ENCODE measurements around the gene ACACA. TPM values are rescaled to one million over a fixed set of nuclear protein-coding genes. Genes with fewer than 3 reads are reported as not detected.

The ACACA gene
- total RNA-seq, 2 experiments from 2014 or later, result 45.1 to 45.9 TPM

DNA sequence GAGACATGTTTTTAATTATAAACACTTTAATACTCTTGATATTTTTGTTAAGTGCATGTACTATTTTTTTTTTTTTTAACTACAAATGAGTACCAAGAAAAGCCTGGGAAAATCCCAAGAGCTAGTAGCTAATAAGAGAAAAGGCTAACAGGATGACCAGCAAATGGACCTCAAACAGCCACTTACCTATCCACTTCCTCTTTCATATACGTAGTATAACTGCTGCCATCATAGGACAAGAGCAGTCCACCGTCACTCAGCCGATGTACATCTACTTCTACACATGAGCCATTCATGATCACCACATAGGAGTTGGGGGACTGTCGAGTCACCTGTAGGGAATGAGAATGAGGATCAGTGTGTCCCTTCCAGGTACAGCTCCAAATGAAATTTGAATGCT is 158.8 kb downstream of the ACACA start:
- no peaks in the 10 kb centered on the region for H3K9me3 Mint-ChIP-seq
- no peaks in the 10 kb centered on the region for H3K27me3 Mint-ChIP-seq
- H3K4me3 Mint-ChIP-seq, result no peak overlapping the region
- POLR2A ChIA-PET, result no interaction called here
- peaks cover 27% of the 10 kb centered on the region for H3K36me3 Mint-ChIP-seq
- peaks cover 2% of the 10 kb centered on the region for H3K4me1 Mint-ChIP-seq
- ATAC-seq (ENCODE audit: low read depth), result no peak
- no peak for DNase-seq
- no peak overlapping the region for H3K27ac Mint-ChIP-seq

GRCh38 chr17:37246085-37246484 is 160.6 kb downstream of the ACACA start:
- ATAC-seq (ENCODE audit: low read depth) (no peak), DNase-seq (no peak)
- H3K4me1 Mint-ChIP-seq, result peaks cover 2% of the 10 kb centered on the region
- H3K27ac Mint-ChIP-seq, result no peak overlapping the region
- peaks cover 24% of the 10 kb centered on the region for H3K36me3 Mint-ChIP-seq
- no peaks in the 10 kb centered on the region for H3K9me3 Mint-ChIP-seq
- no peaks in the 10 kb centered on the region for H3K27me3 Mint-ChIP-seq
- no peak overlapping the region for H3K4me3 Mint-ChIP-seq
- POLR2A ChIA-PET, result no interaction called here

- ATAC-seq (ENCODE audit: low read depth) (no peak), DNase-seq (no peak)
- POLR2A ChIA-PET, result no interaction called here
- Mint-ChIP-seq H3K4me3 (no peak overlapping the region), H3K9me3 (no peaks in the 10 kb centered on the region), H3K4me1 (peaks cover 1% of the 10 kb centered on the region), H3K27ac (no peak overlapping the region), H3K36me3 (peaks cover 2% of the 10 kb centered on the region), H3K27me3 (no peaks in the 10 kb centered on the region)
Observed at GRCh38 chr17:37240381-37240780, 166.3 kb downstream of the ACACA start.

GRCh38 chr17:37239690-37240334 is 166.8 kb downstream of the ACACA start:
- Mint-ChIP-seq H3K36me3 (peaks cover 2% of the 10 kb centered on the region), H3K9me3 (no peaks in the 10 kb centered on the region), H3K4me3 (no peak overlapping the region), H3K4me1 (peaks cover 1% of the 10 kb centered on the region), H3K27me3 (no peaks in the 10 kb centered on the region), H3K27ac (no peak overlapping the region)
- POLR2A ChIA-PET, result no interaction called here
- DNase-seq (no peak), ATAC-seq (ENCODE audit: low read depth) (no peak)

DNA sequence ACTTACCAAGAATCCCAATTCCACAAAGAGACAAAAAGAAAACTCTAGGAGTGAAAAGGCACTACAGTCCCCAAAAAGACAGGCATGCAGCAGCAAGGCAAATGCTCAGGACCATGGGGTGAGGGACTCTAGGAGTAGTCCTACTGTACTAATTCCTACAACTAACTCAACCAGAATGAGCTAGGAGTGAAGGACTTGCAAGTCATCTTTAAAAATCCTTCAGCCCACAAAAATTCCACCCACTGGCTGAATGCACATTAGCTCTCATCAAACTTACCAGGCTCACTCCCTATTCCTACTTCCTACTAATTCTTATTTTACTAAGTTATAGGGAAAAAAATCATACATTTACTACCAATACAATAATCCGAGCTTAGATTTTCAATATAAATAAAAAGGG is 172.5 kb downstream of the ACACA start:
- DNase-seq (no peak), ATAC-seq (ENCODE audit: low read depth) (no peak)
- H3K27ac Mint-ChIP-seq, result no peak overlapping the region
- no peaks in the 10 kb centered on the region for H3K9me3 Mint-ChIP-seq
- no peaks in the 10 kb centered on the region for H3K4me1 Mint-ChIP-seq
- POLR2A ChIA-PET, result no interaction called here
- H3K4me3 Mint-ChIP-seq, result no peak overlapping the region
- H3K36me3 Mint-ChIP-seq, result peaks cover 15% of the 10 kb centered on the region
- H3K27me3 Mint-ChIP-seq, result no peaks in the 10 kb centered on the region

GRCh38 chr17:37233036-37233435 is 173.6 kb downstream of the ACACA start:
- POLR2A ChIA-PET, result no interaction called here
- no peaks in the 10 kb centered on the region for H3K4me1 Mint-ChIP-seq
- no peak overlapping the region for H3K4me3 Mint-ChIP-seq
- ATAC-seq (ENCODE audit: low read depth) (no peak), DNase-seq (no peak)
- H3K27me3 Mint-ChIP-seq, result no peaks in the 10 kb centered on the region
- H3K36me3 Mint-ChIP-seq, result peaks cover 19% of the 10 kb centered on the region
- no peak overlapping the region for H3K27ac Mint-ChIP-seq
- no peaks in the 10 kb centered on the region for H3K9me3 Mint-ChIP-seq

DNA sequence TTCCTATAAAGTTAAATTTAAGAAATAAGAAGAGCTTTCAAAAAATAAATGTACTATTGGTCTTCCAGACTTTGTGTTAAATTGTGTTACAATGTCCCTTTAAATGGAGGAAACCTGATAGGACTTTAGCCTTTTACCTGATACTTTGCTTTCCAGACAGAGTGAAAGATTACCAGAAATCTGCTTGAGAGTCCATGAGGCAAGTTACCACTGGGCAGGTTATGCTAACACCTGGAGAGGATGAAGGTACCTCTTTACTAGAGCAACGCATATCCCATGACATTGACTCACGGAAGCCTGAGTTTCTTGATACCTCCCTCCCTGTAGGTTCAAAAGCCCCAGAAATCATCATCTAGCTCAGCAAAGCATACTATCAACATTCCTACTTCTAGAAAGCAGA is 174.7 kb downstream of the ACACA start:
- peaks cover 20% of the 10 kb centered on the region for H3K36me3 Mint-ChIP-seq
- no peaks in the 10 kb centered on the region for H3K27me3 Mint-ChIP-seq
- H3K27ac Mint-ChIP-seq, result no peak overlapping the region
- H3K4me3 Mint-ChIP-seq, result no peak overlapping the region
- no peaks in the 10 kb centered on the region for H3K9me3 Mint-ChIP-seq
- ATAC-seq (ENCODE audit: low read depth) (no peak), DNase-seq (no peak)
- no peaks in the 10 kb centered on the region for H3K4me1 Mint-ChIP-seq
- POLR2A ChIA-PET, result no interaction called here

DNA sequence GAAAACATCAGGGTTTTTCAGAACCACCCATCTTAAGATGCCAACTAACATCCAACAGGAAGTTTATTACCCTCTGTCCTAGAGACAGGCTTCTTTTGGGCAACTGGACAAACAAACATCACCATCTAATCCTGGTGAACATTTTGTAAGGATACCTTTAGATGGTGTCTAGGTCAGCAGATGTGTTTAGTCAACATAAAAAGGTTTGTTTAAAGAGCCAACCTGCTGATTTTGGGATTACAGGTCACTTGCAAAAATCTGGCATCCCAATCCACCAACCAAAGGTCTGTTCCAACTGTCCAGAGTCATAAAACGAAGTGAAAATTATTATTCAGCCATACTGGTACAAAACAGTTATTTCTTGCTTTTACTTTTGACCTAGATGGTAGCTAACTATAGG is 176.0 kb downstream of the ACACA start:
- peaks cover 22% of the 10 kb centered on the region for H3K36me3 Mint-ChIP-seq
- no peaks in the 10 kb centered on the region for H3K9me3 Mint-ChIP-seq
- H3K4me3 Mint-ChIP-seq, result no peak overlapping the region
- ATAC-seq (ENCODE audit: low read depth) (no peak), DNase-seq (no peak)
- POLR2A ChIA-PET, result no interaction called here
- H3K27ac Mint-ChIP-seq, result no peak overlapping the region
- H3K27me3 Mint-ChIP-seq, result no peaks in the 10 kb centered on the region
- H3K4me1 Mint-ChIP-seq, result no peaks in the 10 kb centered on the region

DNA sequence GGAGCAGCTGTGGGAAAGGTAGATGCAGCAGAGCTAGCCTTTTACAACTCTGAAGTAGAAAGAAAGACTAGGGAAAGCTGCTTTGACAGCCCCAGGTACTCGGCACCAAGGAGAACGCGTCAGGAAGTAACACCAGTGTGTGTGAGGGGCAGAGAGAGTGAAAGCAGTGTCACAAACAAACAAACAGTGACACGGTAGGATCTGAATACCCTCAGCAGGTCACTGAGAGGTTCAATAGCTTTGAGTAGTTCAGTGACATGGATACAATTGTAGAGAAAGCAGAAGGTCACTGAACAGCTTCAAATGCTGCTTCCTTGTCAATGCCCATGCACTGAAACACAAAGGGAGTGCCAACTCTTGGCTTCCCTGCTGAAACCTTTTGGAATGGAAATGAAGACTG is 181.2 kb downstream of the ACACA start:
- Mint-ChIP-seq H3K4me3 (no peak overlapping the region), H3K27me3 (no peaks in the 10 kb centered on the region), H3K27ac (no peak overlapping the region), H3K4me1 (peaks cover 4% of the 10 kb centered on the region), H3K36me3 (peaks cover 11% of the 10 kb centered on the region), H3K9me3 (no peaks in the 10 kb centered on the region)
- POLR2A ChIA-PET, result no interaction called here
- ATAC-seq (ENCODE audit: low read depth) (no peak), DNase-seq (no peak)

- H3K4me3 Mint-ChIP-seq, result no peak overlapping the region
- no peaks in the 10 kb centered on the region for H3K27me3 Mint-ChIP-seq
- H3K4me1 Mint-ChIP-seq, result peaks cover 7% of the 10 kb centered on the region
- peaks cover 6% of the 10 kb centered on the region for H3K36me3 Mint-ChIP-seq
- DNase-seq (no peak), ATAC-seq (ENCODE audit: low read depth) (no peak)
- POLR2A ChIA-PET, result no interaction called here
- no peak overlapping the region for H3K27ac Mint-ChIP-seq
- no peaks in the 10 kb centered on the region for H3K9me3 Mint-ChIP-seq
Observed at GRCh38 chr17:37221865-37222264, 184.8 kb downstream of the ACACA start.

DNA sequence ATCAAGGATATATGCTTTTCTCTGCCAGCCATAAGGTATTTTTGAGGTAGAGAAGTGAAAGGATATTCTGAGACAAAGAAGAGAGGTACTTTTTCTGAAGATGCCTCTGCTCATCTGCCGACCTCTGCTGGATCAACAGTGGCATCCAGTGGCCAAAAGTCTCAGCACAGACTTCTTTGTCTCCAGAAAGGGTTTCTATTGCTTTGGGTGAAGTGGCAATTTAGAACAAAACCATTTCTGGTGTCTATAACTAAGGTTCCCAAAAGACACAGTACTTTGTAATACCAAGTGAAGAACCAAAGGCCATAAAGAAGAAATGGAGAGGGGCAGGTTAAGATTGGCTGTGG is 186.1 kb downstream of the ACACA start:
- no peaks in the 10 kb centered on the region for H3K27me3 Mint-ChIP-seq
- H3K36me3 Mint-ChIP-seq, result peaks cover 9% of the 10 kb centered on the region
- peaks cover 8% of the 10 kb centered on the region for H3K4me1 Mint-ChIP-seq
- no peaks in the 10 kb centered on the region for H3K9me3 Mint-ChIP-seq
- H3K4me3 Mint-ChIP-seq, result no peak overlapping the region
- POLR2A ChIA-PET, result no interaction called here
- DNase-seq (no peak), ATAC-seq (ENCODE audit: low read depth) (no peak)
- H3K27ac Mint-ChIP-seq, result no peak overlapping the region

DNA sequence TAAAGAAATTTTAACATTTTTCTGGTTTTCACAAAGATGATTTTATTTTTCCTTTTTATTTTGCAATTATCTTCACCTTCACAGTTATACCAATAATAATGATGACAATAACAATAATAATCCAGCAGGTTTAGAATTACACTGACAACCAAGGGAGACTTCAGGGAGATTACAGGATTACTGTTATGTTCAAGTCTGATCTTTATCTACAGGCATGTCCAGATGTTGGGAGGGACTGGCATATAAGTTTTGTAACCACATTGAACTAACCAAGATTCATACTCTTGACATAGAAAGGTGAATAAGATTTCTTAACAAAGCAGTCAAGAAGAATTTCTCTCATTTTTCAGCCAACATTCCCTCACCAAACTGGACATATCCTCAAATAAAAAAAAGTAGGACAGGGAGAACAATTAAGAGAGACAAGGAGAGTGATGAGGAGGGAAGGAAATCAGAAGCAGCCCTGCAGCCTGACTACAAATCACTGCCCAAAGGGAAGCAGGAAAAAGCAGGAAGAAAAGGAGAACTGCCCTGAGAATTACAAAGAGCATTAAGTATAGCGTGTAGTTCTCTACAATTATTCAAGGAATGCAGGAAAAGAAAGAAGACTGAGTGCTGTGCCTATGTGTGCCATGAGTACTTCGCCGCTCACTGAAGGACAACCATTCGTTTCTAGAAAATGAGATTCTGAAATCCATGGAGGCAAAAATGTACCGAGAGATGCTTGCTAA is 186.6 kb downstream of the ACACA start:
- no peak overlapping the region for H3K27ac Mint-ChIP-seq
- POLR2A ChIA-PET, result no interaction called here
- H3K36me3 Mint-ChIP-seq, result peaks cover 9% of the 10 kb centered on the region
- H3K4me1 Mint-ChIP-seq, result peaks cover 8% of the 10 kb centered on the region
- H3K9me3 Mint-ChIP-seq, result no peaks in the 10 kb centered on the region
- DNase-seq, result no peak
- no peaks in the 10 kb centered on the region for H3K27me3 Mint-ChIP-seq
- no peak overlapping the region for H3K4me3 Mint-ChIP-seq
- no peak for ATAC-seq (ENCODE audit: low read depth)

- Mint-ChIP-seq H3K9me3 (no peaks in the 10 kb centered on the region), H3K27me3 (no peaks in the 10 kb centered on the region), H3K4me3 (no peak overlapping the region), H3K4me1 (peaks cover 8% of the 10 kb centered on the region), H3K27ac (no peak overlapping the region), H3K36me3 (peaks cover 10% of the 10 kb centered on the region)
- POLR2A ChIA-PET, result no interaction called here
- DNase-seq (no peak), ATAC-seq (ENCODE audit: low read depth) (no peak)
Observed at GRCh38 chr17:37218849-37219248, 187.8 kb downstream of the ACACA start.

GRCh38 chr17:37214416-37214815 is 192.2 kb downstream of the ACACA start:
- H3K36me3 Mint-ChIP-seq, result peaks cover 8% of the 10 kb centered on the region
- DNase-seq, result no peak
- ATAC-seq (ENCODE audit: low read depth), result no peak
- POLR2A ChIA-PET, result no interaction called here
- H3K27ac Mint-ChIP-seq, result no peak overlapping the region
- H3K4me3 Mint-ChIP-seq, result no peak overlapping the region
- H3K4me1 Mint-ChIP-seq, result peaks cover 1% of the 10 kb centered on the region
- no peaks in the 10 kb centered on the region for H3K9me3 Mint-ChIP-seq
- no peaks in the 10 kb centered on the region for H3K27me3 Mint-ChIP-seq
